ENCODE results near the gene CMIP.
A peak's percentile ranks its signal among the peaks of the same experiment; 100 is the strongest.

CMIP gene

DNA sequence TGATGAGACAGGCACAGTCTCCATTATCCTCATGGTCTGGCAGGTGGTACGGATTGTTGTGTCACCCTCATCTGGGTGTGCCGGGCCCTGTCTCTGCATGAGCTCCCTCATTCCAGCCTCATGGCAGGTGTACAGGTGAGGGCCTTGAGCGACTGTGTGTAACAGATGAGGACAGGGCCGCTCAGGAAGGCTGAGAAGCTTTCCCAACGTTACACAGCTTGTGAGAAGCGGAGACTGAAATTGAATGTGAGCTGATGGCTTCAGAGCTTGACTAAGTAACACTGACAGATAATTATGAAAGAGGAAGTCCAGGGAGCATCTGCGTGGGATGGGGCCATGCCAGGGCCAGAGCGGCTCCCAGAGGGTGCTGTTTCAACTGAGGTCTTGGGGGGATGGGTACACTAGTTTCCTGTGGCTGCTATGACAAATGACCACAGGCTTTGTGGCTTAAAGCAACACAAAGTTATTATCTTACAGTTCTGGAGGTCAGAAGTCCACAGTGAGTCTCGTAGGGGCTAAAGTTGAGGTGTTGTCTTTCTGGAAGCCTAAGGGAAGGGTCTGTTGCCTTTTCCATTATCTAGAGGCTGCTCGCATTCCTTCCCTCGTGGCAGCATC, 36.7 kb downstream of the CMIP start:
- peak overlapping the region; percentile 29 for H3K4me3 ChIP-seq (ENCODE audit: low read depth, low read length)
- peak; percentile 97 for DNase-seq (ENCODE audit: low read depth)
- TF ChIP-seq, protein P1, sequence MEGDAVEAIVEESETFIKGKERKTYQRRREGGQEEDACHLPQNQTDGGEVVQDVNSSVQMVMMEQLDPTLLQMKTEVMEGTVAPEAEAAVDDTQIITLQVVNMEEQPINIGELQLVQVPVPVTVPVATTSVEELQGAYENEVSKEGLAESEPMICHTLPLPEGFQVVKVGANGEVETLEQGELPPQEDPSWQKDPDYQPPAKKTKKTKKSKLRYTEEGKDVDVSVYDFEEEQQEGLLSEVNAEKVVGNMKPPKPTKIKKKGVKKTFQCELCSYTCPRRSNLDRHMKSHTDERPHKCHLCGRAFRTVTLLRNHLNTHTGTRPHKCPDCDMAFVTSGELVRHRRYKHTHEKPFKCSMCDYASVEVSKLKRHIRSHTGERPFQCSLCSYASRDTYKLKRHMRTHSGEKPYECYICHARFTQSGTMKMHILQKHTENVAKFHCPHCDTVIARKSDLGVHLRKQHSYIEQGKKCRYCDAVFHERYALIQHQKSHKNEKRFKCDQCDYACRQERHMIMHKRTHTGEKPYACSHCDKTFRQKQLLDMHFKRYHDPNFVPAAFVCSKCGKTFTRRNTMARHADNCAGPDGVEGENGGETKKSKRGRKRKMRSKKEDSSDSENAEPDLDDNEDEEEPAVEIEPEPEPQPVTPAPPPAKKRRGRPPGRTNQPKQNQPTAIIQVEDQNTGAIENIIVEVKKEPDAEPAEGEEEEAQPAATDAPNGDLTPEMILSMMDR (IDR thresholded peaks at IDR 0.05; ENCODE audit: insufficient read depth, low read depth, low read length, missing control alignments): peak; percentile 4

DNA sequence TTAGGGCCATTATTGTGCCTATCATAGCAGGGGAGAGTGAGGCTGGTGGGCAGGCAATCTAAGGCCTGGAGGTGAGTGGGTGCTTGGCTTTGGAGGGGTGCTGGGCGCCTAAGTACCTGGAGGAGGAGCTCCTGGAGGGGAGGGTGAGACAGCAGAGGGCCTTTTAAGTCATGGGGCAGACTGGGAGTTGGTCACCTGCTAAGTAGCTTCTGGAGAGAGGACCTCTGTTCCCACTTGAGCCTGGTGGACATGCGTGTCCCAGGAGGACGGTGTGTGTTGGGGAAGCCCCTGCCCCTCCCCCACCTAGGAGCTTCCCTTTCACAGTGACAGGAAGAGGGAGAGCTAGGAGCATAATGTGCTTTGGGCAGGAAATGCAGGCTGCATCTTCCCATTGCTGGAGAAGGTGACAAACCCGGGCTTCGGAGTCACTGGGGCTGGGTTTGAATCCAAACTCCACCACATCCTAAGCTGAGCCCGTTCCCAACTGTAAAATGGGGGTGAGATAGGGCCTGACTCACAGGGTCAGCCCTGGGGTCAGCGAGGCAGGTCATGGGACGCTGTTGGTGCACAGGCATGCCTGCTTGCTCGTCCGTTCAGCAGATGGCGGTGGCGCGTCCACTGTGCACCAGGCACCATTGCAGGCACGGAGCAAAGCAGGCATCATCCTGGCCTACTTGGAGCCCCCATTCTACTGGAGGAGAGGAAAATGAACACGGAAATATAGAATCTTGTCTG, 37.9 kb downstream of the CMIP start:
- TF ChIP-seq, protein P1 (IDR thresholded peaks at IDR 0.05; ENCODE audit: insufficient read depth, low read depth, low read length, missing control alignments): no peak
- H3K4me3 ChIP-seq (ENCODE audit: low read depth, low read length): no peak overlapping the region
- DNase-seq (ENCODE audit: low read depth): peak; percentile 23

DNA sequence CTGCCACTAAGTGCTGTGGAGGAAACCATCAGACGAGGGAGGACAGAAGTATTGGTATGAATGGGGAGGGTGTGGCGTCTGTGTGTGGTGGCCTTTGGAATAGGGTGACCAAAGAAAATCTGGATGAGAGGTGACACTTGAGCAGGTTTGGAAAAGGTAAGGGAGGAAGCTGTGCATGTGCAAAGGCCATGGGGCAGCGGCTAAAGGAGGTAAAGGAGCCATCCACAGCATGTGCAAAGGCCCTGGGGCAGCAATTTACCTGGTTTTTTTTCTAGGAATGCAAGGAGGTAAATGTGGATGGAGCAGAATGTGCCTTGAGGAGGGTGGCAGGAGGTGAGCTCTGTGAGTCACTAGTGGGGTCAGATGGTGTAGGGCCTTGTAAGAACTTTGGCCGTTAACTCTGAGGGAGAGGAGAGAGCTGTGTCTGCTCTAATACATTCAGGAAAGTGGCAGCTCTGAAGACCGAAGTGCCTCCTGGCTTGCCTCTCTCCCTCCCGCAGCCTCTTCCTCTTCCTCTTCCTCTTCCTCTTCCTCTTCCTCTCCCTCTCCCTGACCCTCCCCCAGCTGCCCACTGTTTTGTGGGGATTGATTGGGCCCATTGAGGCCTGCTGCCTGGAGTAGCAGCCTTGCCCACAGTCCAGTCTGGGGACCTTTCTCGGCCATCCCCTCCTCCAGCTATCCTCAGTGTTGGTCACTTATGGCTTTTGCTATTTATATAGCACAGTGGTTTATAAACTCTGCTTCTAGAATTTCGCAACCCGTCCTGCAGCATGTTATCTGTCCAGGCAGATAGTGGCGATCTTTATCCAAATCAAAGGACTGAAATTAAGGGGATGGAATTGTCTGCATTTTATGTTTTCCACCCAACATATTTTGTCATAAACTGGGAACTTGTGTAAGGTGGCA, 38.7 kb downstream of the CMIP start:
- TF ChIP-seq, protein P1 (IDR thresholded peaks at IDR 0.05; ENCODE audit: insufficient read depth, low read depth, low read length, missing control alignments): no peak
- no peak overlapping the region for H3K4me3 ChIP-seq (ENCODE audit: low read depth, low read length)
- DNase-seq (ENCODE audit: low read depth): no peak

DNA sequence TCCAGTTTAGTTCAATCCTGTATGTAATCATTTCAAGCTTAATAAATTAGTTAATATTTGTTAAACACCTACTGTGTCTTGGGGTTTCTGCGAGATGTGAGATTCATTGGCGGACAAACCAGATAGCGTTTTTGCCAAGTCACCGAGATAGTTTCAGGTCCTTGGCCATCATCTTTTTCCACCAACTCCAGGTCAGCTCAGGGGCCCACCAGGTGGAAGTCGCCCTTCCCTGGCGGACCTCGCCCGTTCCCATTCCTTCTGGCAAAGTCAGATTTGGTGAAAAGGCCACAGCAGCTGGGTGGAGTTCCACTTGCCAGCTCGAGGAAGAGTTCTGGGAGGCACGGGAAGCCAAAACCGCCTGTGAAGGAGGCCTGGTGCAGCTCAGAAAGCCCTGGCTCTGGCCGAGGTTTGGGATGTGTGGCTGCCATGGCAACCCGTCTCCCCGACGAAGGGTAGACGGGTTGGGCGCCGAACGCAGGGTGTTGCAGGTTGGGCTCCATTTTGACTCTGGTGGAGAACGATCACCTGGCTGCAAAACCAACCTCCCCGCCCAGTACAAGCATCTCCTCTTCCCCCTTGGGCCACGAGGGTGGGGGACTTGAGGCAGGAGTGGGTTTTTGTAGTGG, 39.5 kb downstream of the CMIP start:
- DNase-seq (ENCODE audit: low read depth): no peak
- H3K4me3 ChIP-seq (ENCODE audit: low read depth, low read length): no peak overlapping the region
- TF ChIP-seq, protein P1 (IDR thresholded peaks at IDR 0.05; ENCODE audit: insufficient read depth, low read depth, low read length, missing control alignments): no peak

DNA sequence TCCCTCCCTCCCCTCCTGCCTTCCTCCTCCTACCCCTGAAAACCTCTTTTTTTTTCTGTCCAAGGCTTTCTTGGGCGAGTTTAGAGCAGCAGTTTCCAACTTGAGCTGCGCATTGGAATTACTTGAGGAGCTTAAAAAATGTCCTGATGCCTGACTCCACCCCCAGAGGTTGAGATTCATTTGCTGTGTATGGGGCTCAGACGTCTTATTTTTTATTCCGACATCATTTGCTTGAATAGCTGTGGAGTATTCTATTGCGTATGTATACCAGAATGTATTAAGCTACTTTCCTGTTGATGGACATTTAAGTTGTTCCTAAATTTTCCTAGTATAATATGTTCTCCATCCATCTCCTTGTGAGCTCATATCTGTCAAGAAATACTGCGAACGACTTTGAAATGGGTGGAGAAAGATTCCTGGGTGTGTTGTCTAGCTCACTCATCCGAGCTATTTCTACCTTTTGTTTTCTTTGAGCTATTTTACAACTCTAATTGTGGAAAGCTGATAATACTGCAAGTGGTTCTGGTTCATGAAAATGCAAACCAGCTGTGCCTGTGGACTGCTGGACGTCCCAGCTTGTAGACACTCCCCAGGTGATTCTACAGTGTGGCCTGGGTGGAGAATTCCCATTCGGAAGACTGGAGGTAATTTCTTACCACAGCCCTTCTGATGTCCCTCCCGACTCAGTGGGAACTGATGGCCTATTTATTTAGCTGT, 40.5 kb downstream of the CMIP start:
- H3K4me3 ChIP-seq (ENCODE audit: low read depth, low read length): no peak overlapping the region
- no peak for DNase-seq (ENCODE audit: low read depth)
- TF ChIP-seq, protein P1 (IDR thresholded peaks at IDR 0.05; ENCODE audit: insufficient read depth, low read depth, low read length, missing control alignments): no peak

Data from GM12865 (cell line).